Coronary artery (tissue), 2 donors: ENCODE data around the gene PPP3CA.

Experiments used
- DNase-seq: peaks from one replicate; pipeline ENCODE4 v3.0.0-alpha.2; 2017; ENCODE audit warnings: low spot score
- H3K27ac ChIP-seq, 2 donors: fragments of 200-600 bp; sonication (generic); one replicate each; pipeline ENCODE4 v1.5.1; 2016 to 2019
- H3K4me3 ChIP-seq: fragments of 200-600 bp; sonication (generic); 2 replicates; pipeline ENCODE4 v1.5.1; 2016; ENCODE audit warnings: mild to moderate bottlenecking, moderate library complexity
- CTCF ChIP-seq: fragments of 200-600 bp; sonication (generic); IDR thresholded peaks from one replicate; pipeline ENCODE4 v1.5.1; 2019; ENCODE audit warnings: antibody characterized with exemption

Gene PPP3CA

GRCh38 chr4:101037249-101037648 lies 310.1 kb downstream of the PPP3CA start:
- DNase-seq: no peak
- Histone ChIP-seq H3K4me3 (no peak overlapping the region), H3K27ac (no peak overlapping the region)
- TF ChIP-seq CTCF: no peak

GRCh38 chr4:101035487-101035886 lies 311.8 kb downstream of the PPP3CA start:
- no peak for DNase-seq
- TF ChIP-seq CTCF: no peak
- H3K4me3 ChIP-seq: no peak overlapping the region
- no peak overlapping the region for H3K27ac ChIP-seq

GRCh38 chr4:101033986-101034385 lies 313.3 kb downstream of the PPP3CA start:
- no peak overlapping the region for H3K4me3 ChIP-seq
- no peak overlapping the region for H3K27ac ChIP-seq
- no peak for TF ChIP-seq CTCF
- no peak for DNase-seq

DNA sequence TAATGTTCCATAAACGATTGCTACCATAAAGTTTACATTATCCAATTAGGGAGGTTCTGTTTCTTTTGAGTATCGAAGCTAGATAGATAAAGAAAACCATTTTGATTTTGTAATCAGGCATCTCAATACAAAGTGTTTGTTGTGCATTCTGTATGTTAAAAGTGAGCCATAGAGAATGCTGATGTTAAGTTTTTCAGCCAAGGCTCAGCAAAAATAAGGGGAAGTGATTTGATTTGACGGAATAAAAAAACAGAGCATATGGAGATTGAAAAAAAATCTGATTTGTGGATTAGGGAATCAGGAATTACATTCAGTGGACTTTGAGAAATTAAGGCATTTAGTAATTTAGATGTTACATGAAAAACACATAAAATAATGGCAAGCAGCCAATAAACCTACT lies 314.8 kb downstream of the PPP3CA start:
- DNase-seq: no peak

DNA sequence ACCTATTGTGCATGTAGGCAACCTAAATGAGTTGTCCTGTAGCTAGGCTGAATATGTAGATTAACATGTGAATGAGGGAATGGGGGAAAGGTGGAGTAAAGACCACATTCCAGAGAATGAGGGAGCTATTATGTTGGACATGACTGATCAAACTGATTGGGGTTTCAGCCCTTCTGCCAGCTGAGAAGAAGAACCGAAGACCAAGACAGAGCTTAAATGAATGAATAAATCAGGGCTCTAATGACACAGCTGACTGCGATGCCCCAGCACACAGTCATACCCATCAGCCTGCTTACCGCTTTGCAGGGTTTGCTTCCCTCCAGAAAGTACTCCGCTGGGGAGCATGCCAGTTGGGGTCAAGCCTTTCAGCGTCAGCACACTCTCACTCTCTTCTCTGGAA lies 315.4 kb downstream of the PPP3CA start:
- DNase-seq: no peak
- no peak for TF ChIP-seq CTCF
- Histone ChIP-seq H3K27ac (no peak overlapping the region), H3K4me3 (no peak overlapping the region)

More for the DNA sequence above, 314.8 kb downstream of the PPP3CA start:
- no peak for TF ChIP-seq CTCF
- Histone ChIP-seq H3K27ac (no peak overlapping the region), H3K4me3 (no peak overlapping the region)

DNA sequence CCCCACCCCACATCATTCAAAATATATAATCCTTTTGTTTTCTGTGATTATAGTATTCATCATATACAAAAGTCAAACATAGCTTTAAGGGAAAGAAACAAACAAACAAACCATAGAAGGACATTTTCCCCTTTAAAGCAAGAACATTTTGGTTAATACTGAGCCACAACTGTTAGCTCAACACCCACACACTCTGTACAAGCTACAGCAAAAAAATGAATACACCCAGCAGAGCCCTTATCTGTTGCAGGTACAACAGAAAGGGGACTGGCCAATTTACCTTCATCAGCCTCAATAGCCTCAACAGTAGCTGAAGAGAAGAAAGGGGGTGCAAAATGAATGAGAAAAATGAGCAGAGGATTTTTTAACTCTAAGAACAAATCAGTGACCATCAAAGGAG lies 318.4 kb downstream of the PPP3CA start:
- no peak for DNase-seq
- no peak for TF ChIP-seq CTCF
- Histone ChIP-seq H3K4me3 (no peak overlapping the region), H3K27ac (no peak overlapping the region)

GRCh38 chr4:101027721-101028120 lies 319.6 kb downstream of the PPP3CA start:
- TF ChIP-seq CTCF: no peak
- DNase-seq: no peak
- H3K4me3 ChIP-seq: no peak overlapping the region
- no peak overlapping the region for H3K27ac ChIP-seq
